OCI-LY7 (cell line): ENCODE measurements around the gene ANKS1B.

Source experiments
- EZH2phosphoT487 ChIP-seq: fragments of 200-600 bp; sonication (generic); IDR thresholded peaks from 2 replicates; pipeline ENCODE4 v1.6.1; 2018; ENCODE audit warnings: low read depth, borderline replicate concordance, mild to moderate bottlenecking, mixed run types, antibody characterized with exemption, low read length, moderate library complexity, mixed read lengths
- TF ChIP-seq, protein P1 (sequence below): fragments of 200-600 bp; sonication (generic); conservative IDR thresholded peaks from 2 replicates; pipeline ENCODE4 v1.5.1; 2014; ENCODE audit warnings: mild to moderate bottlenecking, antibody characterized with exemption, low read length, moderate library complexity, mixed read lengths

DNA sequence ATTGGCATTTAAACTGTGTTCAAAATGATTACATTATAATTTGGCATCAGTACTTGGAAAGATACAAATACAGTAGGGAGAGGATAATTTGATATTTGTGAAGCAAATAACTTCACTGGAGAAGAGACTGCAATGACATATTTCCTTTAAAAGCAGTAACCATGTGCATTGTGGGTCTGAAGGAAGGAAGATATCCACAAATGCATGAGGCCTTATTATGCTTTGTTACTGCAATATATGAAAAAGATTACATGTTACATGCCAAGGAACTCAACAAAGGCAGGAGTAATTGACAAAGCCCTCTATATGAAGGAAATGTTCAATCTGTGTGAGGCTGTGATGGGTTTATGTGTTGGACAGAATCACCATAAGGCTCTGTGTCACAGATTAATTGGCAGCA, 948.2 kb downstream of the ANKS1B start:
- TF ChIP-seq, protein P1, sequence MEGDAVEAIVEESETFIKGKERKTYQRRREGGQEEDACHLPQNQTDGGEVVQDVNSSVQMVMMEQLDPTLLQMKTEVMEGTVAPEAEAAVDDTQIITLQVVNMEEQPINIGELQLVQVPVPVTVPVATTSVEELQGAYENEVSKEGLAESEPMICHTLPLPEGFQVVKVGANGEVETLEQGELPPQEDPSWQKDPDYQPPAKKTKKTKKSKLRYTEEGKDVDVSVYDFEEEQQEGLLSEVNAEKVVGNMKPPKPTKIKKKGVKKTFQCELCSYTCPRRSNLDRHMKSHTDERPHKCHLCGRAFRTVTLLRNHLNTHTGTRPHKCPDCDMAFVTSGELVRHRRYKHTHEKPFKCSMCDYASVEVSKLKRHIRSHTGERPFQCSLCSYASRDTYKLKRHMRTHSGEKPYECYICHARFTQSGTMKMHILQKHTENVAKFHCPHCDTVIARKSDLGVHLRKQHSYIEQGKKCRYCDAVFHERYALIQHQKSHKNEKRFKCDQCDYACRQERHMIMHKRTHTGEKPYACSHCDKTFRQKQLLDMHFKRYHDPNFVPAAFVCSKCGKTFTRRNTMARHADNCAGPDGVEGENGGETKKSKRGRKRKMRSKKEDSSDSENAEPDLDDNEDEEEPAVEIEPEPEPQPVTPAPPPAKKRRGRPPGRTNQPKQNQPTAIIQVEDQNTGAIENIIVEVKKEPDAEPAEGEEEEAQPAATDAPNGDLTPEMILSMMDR = no peak
- no peak for TF ChIP-seq EZH2phosphoT487
